Measurements from ENCODE around the gene TNN. TPM values are rescaled to one million over a fixed set of nuclear protein-coding genes. Genes with fewer than 3 reads are reported as not detected.
A peak's percentile ranks its signal among the peaks of the same experiment; 100 is the strongest.
"Not testable (repeated sequence)": the region's sequence is repeated elsewhere in the genome, so short reads cannot be mapped to it uniquely, and the experiment has no call there.

The TNN gene
- total RNA-seq: 0.47 TPM

- DNase-seq: no peak
Observed at GRCh38 chr1:175067362-175068106, at the start of gene TNN. Gene TNN, plus strand, starts transcription at chr1:175067833. Its CDS starts 9,586 bp downstream, at chr1:175077419.

GRCh38 chr1:175019524-175019923 is 48.1 kb upstream of the TNN start:
- DNase-seq: no peak

GRCh38 chr1:175023043-175023921 is 44.4 kb upstream of the TNN start, which contains the start of gene MRPS14:
Gene MRPS14, minus strand, starts transcription at chr1:175023425. Its CDS starts 17 bp downstream, at chr1:175023408.
- DNase-seq: peak; percentile 96

GRCh38 chr1:175023922-175024242 is 43.8 kb upstream of the TNN start:
- not testable (repeated sequence) for DNase-seq

GRCh38 chr1:175024773-175025172 is 42.9 kb upstream of the TNN start:
- DNase-seq: no peak

- no peak for DNase-seq
Observed at GRCh38 chr1:175033953-175034352, 33.7 kb upstream of the TNN start.

GRCh38 chr1:175034775-175035174 is 32.9 kb upstream of the TNN start:
- DNase-seq: no peak

GRCh38 chr1:175035865-175036264 is 31.8 kb upstream of the TNN start:
- DNase-seq: no peak

GRCh38 chr1:175036476-175036875 is 31.2 kb upstream of the TNN start:
- DNase-seq: no peak

- DNase-seq: no peak
Observed at GRCh38 chr1:175037416-175037815, 30.2 kb upstream of the TNN start.

- no peak for DNase-seq
Observed at GRCh38 chr1:175040324-175040879, 27.2 kb upstream of the TNN start.

- no peak for DNase-seq
Observed at GRCh38 chr1:175042650-175043049, 25.0 kb upstream of the TNN start.

GRCh38 chr1:175043824-175044223 is 23.8 kb upstream of the TNN start:
- no peak for DNase-seq

- not testable (repeated sequence) for DNase-seq
Observed at GRCh38 chr1:175044591-175044990, 23.0 kb upstream of the TNN start.

- DNase-seq: no peak
Observed at GRCh38 chr1:175045097-175045496, 22.5 kb upstream of the TNN start.

- DNase-seq: no peak
Observed at GRCh38 chr1:175045519-175045918, 22.1 kb upstream of the TNN start.

GRCh38 chr1:175050992-175051391 is 16.6 kb upstream of the TNN start:
- DNase-seq: no peak

GRCh38 chr1:175054736-175055135 is 12.9 kb upstream of the TNN start:
- no peak for DNase-seq

- DNase-seq: no peak
Observed at GRCh38 chr1:175062339-175062738, 5.3 kb upstream of the TNN start.

- no peak for DNase-seq
Observed at GRCh38 chr1:175062858-175063257, 4.8 kb upstream of the TNN start.

GRCh38 chr1:175070818-175071217 is 3.2 kb downstream of the TNN start:
- DNase-seq: no peak

GRCh38 chr1:175071276-175071943 is 3.8 kb downstream of the TNN start:
- no peak for DNase-seq

All from occipital lobe (tissue), 2 donors.